Osteoblast (primary cell): Measurements from ENCODE around the gene HERPUD2. TPM values are rescaled to one million over a fixed set of nuclear protein-coding genes. Genes with fewer than 3 reads are reported as not detected.

Source experiments
- DNase-seq: peaks from one replicate; pipeline ENCODE4 v3.0.0; 2011; ENCODE audit warnings: low spot score, mixed read lengths; ENCODE audit not compliant: insufficient read length; ENCODE audit errors: missing footprints
- H2AFZ ChIP-seq: 2 replicates; pipeline ENCODE4 v1.6.0; 2011; ENCODE audit warnings: mild to moderate bottlenecking, low read length
- H3K27ac ChIP-seq: 2 replicates; pipeline ENCODE4 v1.5.1; 2011; ENCODE audit warnings: mild to moderate bottlenecking, low read depth, low read length, moderate library complexity
- H3K27me3 ChIP-seq: 2 replicates; pipeline ENCODE4 v1.6.0; 2012; ENCODE audit warnings: mild to moderate bottlenecking, control low read depth, inconsistent platforms, low read length, moderate library complexity; ENCODE audit not compliant: insufficient read depth
- H3K36me3 ChIP-seq: 2 replicates; pipeline ENCODE4 v1.5.1; 2011; ENCODE audit warnings: mild to moderate bottlenecking, low read length, control low read depth, moderate library complexity; ENCODE audit not compliant: insufficient read depth
- H3K4me1 ChIP-seq: 2 replicates; pipeline ENCODE4 v1.5.1; 2011; ENCODE audit warnings: mild to moderate bottlenecking, low read length, control low read depth, moderate library complexity; ENCODE audit not compliant: insufficient read depth
- H3K4me2 ChIP-seq: 2 replicates; pipeline ENCODE4 v1.6.0; 2011; ENCODE audit warnings: mild to moderate bottlenecking, low read length; ENCODE audit not compliant: insufficient read depth
- H3K4me3 ChIP-seq: fragments of 200-600 bp; sonication (generic); 3 replicates; pipeline ENCODE4 v1.5.1; 2012; ENCODE audit warnings: mild to moderate bottlenecking, low read length, inconsistent platforms; ENCODE audit not compliant: insufficient read depth
- H3K79me2 ChIP-seq: 2 replicates; pipeline ENCODE4 v1.6.0; 2012; ENCODE audit warnings: mild to moderate bottlenecking, low read length, control low read depth, inconsistent platforms; ENCODE audit not compliant: insufficient read depth
- H3K9me3 ChIP-seq: 2 replicates; pipeline ENCODE4 v1.5.1; 2011; ENCODE audit warnings: low read depth, low read length, control low read depth
- H4K20me1 ChIP-seq: 2 replicates; pipeline ENCODE4 v1.6.0; 2012; ENCODE audit warnings: mild to moderate bottlenecking, low read length, control low read depth; ENCODE audit not compliant: insufficient read depth
- total RNA-seq: library from RNA; depleted of rRNA; stranded (reverse); fragments of >200 nt; gene quantifications from 2 replicates; pipeline ENCODE4 v1.2.3, GENCODE V29; 2012
- TF ChIP-seq, protein P1 (sequence below): IDR thresholded peaks from 2 replicates; pipeline ENCODE4 v1.5.1; 2011; ENCODE audit warnings: mild to moderate bottlenecking, low read depth, low read length, moderate library complexity; ENCODE audit errors: extremely low read depth

HERPUD2 gene
- total RNA-seq, 1 donor, result 32.9 TPM

GRCh38 chr7:35599061-35599460 lies 95.9 kb downstream of the HERPUD2 start:
- DNase-seq, result no peak
- TF ChIP-seq, protein P1, sequence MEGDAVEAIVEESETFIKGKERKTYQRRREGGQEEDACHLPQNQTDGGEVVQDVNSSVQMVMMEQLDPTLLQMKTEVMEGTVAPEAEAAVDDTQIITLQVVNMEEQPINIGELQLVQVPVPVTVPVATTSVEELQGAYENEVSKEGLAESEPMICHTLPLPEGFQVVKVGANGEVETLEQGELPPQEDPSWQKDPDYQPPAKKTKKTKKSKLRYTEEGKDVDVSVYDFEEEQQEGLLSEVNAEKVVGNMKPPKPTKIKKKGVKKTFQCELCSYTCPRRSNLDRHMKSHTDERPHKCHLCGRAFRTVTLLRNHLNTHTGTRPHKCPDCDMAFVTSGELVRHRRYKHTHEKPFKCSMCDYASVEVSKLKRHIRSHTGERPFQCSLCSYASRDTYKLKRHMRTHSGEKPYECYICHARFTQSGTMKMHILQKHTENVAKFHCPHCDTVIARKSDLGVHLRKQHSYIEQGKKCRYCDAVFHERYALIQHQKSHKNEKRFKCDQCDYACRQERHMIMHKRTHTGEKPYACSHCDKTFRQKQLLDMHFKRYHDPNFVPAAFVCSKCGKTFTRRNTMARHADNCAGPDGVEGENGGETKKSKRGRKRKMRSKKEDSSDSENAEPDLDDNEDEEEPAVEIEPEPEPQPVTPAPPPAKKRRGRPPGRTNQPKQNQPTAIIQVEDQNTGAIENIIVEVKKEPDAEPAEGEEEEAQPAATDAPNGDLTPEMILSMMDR, result no peak
- H3K27me3 ChIP-seq, result no peaks in the 10 kb centered on the region
- no peak overlapping the region for H3K4me2 ChIP-seq
- H3K9me3 ChIP-seq, result no peaks in the 10 kb centered on the region
- H3K4me1 ChIP-seq, result peaks cover 3% of the 10 kb centered on the region
- no peaks in the 10 kb centered on the region for H3K36me3 ChIP-seq
- no peak overlapping the region for H3K27ac ChIP-seq
- no peaks in the 10 kb centered on the region for H4K20me1 ChIP-seq
- H3K4me3 ChIP-seq, result no peak overlapping the region
- H3K79me2 ChIP-seq, result no peaks in the 10 kb centered on the region
- H2AFZ ChIP-seq, result no peak overlapping the region

- Histone ChIP-seq H3K4me2 (no peak overlapping the region), H4K20me1 (no peaks in the 10 kb centered on the region), H3K27ac (no peak overlapping the region), H3K79me2 (no peaks in the 10 kb centered on the region), H3K4me3 (no peak overlapping the region), H3K27me3 (no peaks in the 10 kb centered on the region), H2AFZ (peak overlapping the region; percentile 25), H3K9me3 (no peaks in the 10 kb centered on the region), H3K4me1 (peaks cover 3% of the 10 kb centered on the region), H3K36me3 (no peaks in the 10 kb centered on the region)
- TF ChIP-seq, protein P1, result no peak
- DNase-seq, result no peak
These were observed 98.9 kb downstream of the HERPUD2 start for GRCh38 chr7:35596061-35596460.

GRCh38 chr7:35593899-35594298 lies 101.0 kb downstream of the HERPUD2 start:
- H3K36me3 ChIP-seq, result no peaks in the 10 kb centered on the region
- H2AFZ ChIP-seq, result no peak overlapping the region

GRCh38 chr7:35588647-35589046 lies 106.3 kb downstream of the HERPUD2 start:
- H4K20me1 ChIP-seq, result no peaks in the 10 kb centered on the region
- H3K36me3 ChIP-seq, result no peaks in the 10 kb centered on the region
- no peaks in the 10 kb centered on the region for H3K79me2 ChIP-seq
- H3K4me1 ChIP-seq, result no peaks in the 10 kb centered on the region
- H3K9me3 ChIP-seq, result no peaks in the 10 kb centered on the region
- H3K27ac ChIP-seq, result no peak overlapping the region
- no peak overlapping the region for H3K4me3 ChIP-seq
- no peak overlapping the region for H2AFZ ChIP-seq
- DNase-seq, result no peak
- no peaks in the 10 kb centered on the region for H3K27me3 ChIP-seq
- TF ChIP-seq, protein P1, result no peak
- H3K4me2 ChIP-seq, result no peak overlapping the region

More at GRCh38 chr7:35593899-35594298, 101.0 kb downstream of the HERPUD2 start:
- TF ChIP-seq, protein P1, result peak; percentile 39
- Histone ChIP-seq H3K79me2 (no peaks in the 10 kb centered on the region), H3K27ac (no peak overlapping the region), H4K20me1 (no peaks in the 10 kb centered on the region), H3K4me3 (no peak overlapping the region), H3K4me2 (no peak overlapping the region), H3K4me1 (peaks cover 3% of the 10 kb centered on the region), H3K27me3 (no peaks in the 10 kb centered on the region), H3K9me3 (no peaks in the 10 kb centered on the region)
- DNase-seq, result no peak
